Measurements from ENCODE around the gene CD9. TPM values are rescaled to one million over a fixed set of nuclear protein-coding genes. Genes with fewer than 3 reads are reported as not detected.

The CD9 gene
- total RNA-seq, 1 experiment from 2014 or later = 83.5 TPM

- no peak for DNase-seq (ENCODE audit: low read depth)
Measured at GRCh38 chr12:6221146-6221545, 20.9 kb downstream of the CD9 start.

DNA sequence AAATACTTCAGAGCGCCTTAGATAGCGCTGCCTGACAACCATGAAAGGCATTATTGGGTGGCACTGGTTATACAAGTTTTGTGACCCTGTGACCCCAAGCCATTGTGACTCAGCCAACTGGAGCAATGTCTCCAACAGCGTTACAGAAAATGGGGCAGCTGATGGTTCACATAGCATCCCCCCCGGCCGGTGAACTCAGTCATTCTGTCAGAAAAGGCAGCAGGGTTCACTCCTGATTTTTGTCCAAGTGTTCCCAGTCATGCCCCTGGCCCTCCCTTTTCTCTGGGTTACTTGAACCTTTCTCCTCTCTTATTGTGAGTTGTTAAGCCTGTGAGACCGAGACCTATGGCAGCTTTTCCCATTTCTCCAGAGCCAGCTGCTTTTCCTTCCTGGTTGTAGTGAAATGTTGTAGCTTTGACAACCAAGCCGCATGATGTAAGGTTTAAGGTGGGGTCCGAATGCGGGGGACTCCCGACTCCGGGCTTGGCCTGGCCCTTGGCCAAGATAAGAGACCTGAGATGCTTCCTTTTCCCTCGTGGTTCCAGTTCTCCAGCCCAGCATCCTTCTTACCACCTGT is 22.0 kb downstream of the CD9 start:
- no peak for DNase-seq (ENCODE audit: low read depth)

GRCh38 chr12:6223545-6223944 is 23.3 kb downstream of the CD9 start:
- DNase-seq (ENCODE audit: low read depth) = no peak

DNA sequence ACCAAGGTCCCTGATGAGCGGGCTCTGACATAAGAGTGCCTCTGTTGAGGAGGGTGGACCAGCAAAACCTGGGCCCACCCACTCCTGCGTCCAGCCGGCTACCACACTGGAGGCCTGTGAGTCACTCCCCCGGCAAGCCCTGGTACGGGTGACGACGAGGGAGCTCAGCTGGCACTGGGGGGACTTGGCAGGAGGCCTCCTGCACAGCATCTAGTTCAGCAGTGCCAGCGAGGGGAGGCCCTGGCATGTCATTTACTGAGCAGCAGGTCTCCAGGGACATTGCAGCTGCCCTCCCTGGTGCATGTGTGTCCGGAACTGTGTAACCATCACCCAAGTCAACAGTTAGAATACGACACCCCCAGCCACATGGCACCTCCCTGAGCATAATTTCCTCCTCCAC is 24.4 kb downstream of the CD9 start:
- peak; percentile 78 for DNase-seq (ENCODE audit: low read depth)

DNA sequence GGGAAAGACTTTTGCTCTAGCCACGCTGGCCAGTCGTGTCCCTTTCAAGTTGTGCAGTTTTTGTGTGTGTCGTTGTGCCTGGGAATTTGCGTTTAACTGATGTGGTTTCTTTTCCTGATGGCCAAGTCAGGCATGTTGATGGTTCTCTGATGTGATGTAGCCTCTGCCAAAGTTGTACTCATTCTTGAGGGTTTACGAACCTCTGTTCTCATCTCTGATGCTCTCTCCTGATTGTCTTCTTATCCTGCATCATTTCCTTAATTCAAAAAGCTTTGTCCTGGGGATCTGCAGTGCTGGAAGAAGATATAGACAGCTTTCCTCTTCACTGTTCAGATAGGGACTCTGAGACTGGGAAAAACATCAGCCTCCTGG is 25.4 kb downstream of the CD9 start:
- DNase-seq (ENCODE audit: low read depth) = no peak

GRCh38 chr12:6226002-6226678 is 25.9 kb downstream of the CD9 start:
- no peak for DNase-seq (ENCODE audit: low read depth)

DNA sequence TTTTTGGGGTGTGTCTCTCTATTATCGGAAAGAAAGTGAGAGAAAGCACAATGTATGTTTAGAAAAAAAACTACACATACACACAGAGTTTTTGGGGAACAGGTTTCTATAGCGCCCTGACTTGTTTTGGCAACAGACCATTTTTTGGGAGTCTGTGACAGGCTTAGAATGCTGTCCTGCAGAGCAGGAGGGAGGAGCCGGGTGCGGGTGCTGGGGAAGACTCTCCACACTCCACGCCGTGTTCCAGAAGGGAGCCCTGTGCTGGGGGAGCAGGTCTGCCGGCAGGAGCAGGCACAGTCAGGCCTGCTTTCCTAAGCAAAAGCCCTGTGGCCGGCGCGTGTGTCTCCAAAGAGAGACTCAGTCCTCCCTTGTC is 26.5 kb downstream of the CD9 start:
- DNase-seq (ENCODE audit: low read depth) = no peak

DNA sequence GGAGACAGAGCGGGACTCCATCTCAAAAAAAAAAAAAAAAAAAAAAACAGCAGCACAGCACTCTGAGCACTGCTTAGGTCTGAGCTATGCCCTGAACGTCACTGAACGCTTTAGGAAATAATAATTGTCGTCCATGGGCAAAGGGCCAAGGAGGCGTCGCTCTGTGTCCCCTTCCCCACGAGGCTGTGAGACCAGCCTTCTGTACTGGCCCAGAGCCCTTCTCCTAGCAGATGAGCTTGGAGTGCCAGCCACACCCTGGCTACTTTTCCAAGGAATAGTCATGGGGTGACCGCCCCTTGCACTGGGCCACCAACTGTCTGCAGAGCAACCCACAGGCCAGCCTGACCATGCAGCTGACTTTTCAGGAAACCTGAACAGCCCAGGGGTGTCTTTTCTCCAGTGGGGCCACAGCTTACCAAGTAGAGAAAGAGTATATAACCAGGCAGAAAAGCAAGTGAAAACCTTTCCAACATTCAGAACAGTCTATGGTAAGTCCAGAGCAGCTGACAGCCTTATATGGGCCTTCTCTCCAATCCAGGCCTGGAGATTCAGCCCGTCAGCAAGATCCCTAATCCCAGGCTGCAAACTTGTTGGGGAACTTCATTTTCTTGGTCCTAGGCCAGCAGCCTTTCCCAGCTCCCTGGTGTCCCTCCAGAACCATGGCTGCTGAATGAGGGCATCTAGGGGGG is 28.5 kb downstream of the CD9 start:
- DNase-seq (ENCODE audit: low read depth) = no peak

DNA sequence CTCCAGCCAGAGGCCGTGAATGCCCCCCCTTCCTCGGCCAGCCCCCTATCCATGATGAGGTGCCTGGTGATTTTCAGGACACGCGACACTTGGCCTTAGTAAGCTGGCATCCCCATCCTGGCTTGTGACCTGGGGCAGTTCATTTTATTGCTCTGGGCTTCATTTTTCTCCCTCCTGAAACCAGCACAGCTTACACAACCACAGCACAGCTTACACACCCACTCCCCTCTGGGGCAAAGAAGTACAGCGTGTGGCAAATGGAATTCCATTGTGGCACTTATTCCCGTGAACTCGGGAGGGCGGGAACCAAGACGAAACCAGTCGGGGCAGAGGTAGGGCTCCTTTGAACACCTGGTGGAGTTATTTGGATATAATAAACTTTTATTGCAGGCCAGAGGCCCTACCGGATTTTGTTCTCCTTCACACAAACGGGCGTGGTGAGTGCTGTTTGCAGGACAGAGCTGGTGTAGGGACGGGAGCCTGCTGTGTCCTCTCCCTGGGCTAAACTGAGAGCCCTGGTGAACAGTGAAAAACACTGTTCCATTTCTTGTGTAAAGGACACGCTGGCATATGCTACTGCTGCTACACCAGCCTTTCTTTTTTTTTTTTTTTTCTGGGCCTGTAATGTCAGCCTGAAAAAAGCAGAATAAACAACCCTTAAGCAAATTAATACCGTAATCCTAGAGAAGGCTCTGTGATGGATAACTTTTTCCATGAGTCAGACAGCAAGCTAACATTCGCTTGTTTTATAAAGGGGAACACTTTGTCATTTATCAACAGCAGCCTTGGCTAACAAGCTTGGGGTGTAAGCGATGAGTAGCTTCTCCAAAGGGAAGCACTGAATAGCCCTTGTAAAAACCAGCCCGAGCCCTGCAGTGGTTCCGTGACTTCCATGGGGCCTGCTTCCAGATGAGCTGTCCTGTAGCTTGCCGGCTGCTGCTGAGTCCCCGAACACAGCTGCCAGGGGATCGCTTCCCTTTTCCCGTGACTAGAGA is 29.3 kb downstream of the CD9 start:
- peak; percentile 76 for DNase-seq (ENCODE audit: low read depth)

DNA sequence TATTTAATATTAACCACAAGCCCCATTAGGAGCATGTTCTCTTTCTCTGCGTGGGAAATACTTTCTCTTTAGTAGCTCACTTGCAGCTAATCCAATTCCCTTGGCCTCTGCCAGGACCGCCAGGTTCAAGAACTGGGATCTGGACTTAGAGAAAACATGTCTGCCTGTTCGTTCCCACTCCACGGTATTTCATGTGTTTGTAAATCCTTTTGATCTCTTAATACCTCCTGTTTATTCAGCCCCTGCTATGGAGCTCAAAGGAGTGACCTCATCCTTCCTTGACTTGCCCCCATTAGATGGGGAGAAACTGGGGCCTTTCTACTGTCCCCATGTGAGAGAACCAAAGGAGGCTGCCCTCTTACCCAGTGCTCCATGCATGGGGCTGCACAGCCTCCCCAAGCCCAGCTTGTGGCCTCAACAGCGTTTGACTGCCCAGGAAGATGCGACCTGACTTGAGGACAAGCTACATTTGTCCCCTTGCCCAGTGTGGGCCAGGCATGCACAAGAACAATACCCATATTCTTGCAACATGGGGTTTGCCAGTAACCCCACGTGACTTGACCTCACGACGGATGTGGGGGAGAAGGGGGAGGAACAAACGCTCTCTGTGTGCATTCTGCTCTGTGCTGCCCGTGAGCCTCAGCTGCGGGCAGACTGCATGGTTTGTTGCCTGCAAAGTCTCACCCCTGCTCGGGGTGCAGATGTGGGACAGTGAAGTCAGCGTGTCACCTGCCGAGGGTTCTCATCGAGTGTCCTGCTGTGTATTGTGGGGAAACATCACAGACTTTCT is 30.3 kb downstream of the CD9 start:
- peak; percentile 41 for DNase-seq (ENCODE audit: low read depth)

- DNase-seq (ENCODE audit: low read depth) = no peak
Measured at GRCh38 chr12:6231359-6232268, 31.4 kb downstream of the CD9 start.

- DNase-seq (ENCODE audit: low read depth) = no peak
Measured at GRCh38 chr12:6233121-6233971, 33.1 kb downstream of the CD9 start.

- no peak for DNase-seq (ENCODE audit: low read depth)
Measured at GRCh38 chr12:6234214-6234613, 34.0 kb downstream of the CD9 start.

GRCh38 chr12:6234906-6235305 is 34.7 kb downstream of the CD9 start:
- no peak for DNase-seq (ENCODE audit: low read depth)

DNA sequence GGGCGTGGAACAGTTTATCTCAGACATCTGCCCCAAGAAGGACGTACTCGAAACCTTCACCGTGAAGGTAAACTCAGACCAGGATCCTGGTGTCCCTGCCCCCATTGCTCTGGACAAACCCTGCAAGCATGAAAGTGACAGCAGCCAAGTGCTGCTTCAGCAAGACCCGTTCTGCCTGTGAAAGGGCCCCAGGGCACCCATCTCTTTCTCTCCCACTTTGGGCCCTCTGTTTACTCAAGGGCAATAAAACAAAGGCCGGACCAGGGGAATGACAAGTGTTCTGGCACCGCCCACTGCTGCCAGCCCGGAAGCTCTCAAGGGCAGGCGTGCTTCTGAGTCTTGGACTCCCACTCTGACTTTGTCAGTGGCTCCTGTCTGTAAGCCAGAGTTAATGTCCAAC is 35.3 kb downstream of the CD9 start:
- no peak for DNase-seq (ENCODE audit: low read depth)

- no peak for DNase-seq (ENCODE audit: low read depth)
Measured at GRCh38 chr12:6235906-6236640, 35.9 kb downstream of the CD9 start.

- DNase-seq (ENCODE audit: low read depth) = no peak
Measured at GRCh38 chr12:6236641-6236940, 36.4 kb downstream of the CD9 start.

DNA sequence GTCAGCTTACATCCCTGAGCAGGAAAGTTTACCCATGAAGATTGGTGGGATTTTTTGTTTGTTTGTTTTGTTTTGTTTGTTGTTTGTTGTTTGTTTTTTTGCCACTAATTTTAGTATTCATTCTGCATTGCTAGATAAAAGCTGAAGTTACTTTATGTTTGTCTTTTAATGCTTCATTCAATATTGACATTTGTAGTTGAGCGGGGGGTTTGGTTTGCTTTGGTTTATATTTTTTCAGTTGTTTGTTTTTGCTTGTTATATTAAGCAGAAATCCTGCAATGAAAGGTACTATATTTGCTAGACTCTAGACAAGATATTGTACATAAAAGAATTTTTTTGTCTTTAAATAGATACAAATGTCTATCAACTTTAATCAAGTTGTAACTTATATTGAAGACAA is 37.6 kb downstream of the CD9 start:
- no peak for DNase-seq (ENCODE audit: low read depth)

- no peak for DNase-seq (ENCODE audit: low read depth)
Measured at GRCh38 chr12:6238875-6239274, 38.7 kb downstream of the CD9 start.
